ENCODE results near the gene TXNL4A. TPM values are rescaled to one million over a fixed set of nuclear protein-coding genes. Genes with fewer than 3 reads are reported as not detected.

Gene TXNL4A
- total RNA-seq, 2 donors from 2014 or later = 65.8 to 79.0 TPM

DNA sequence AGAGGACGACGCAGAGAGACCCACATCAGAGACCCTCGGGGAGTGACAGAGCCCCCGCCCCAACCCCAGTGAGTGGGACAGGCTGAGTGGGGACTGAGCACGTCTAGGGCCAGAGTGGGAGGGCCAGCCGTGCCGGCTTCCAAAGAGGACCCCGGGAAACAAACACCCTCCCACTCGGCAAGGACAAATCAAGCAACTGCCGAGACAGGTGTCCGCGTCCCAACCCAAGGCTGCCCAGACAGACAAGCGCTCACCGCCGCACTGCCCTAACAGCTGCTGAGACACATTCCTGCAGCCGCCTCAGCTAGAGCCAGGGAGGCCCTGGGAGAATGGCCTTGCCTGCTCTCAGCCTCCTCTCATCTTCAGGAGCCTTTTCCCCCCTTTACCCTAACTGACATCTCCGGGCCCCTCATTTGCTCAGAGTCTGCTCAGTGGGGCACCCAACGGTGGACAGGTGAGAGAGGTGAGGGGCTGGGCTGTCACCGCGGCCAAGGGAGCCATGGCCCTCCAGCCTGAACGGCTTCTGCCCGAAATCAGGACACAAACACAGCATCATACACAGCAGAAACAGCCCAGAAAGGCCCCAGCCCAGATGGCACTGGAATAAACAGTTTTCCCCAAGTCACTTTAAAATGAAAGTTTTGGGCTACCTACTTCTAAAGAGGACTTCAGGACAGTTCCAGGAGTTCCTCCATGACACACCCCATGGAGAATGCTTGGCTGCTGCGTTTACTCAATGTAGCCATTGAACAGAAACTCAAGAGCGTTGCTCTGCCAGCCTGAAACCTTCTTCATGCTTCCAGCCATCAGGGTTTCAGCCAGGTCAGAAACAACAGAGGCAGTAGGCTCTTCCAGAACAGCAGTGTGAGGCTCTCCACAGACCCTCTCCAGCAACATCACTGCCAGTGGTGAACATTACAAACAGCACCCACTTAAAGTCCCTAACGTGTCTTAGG lies 60.5 kb downstream of the TXNL4A start:
- intact Hi-C loops (cut with DNase I) = no loop called here
- DNase-seq (ENCODE audit: low spot score) = peak; percentile 58

DNA sequence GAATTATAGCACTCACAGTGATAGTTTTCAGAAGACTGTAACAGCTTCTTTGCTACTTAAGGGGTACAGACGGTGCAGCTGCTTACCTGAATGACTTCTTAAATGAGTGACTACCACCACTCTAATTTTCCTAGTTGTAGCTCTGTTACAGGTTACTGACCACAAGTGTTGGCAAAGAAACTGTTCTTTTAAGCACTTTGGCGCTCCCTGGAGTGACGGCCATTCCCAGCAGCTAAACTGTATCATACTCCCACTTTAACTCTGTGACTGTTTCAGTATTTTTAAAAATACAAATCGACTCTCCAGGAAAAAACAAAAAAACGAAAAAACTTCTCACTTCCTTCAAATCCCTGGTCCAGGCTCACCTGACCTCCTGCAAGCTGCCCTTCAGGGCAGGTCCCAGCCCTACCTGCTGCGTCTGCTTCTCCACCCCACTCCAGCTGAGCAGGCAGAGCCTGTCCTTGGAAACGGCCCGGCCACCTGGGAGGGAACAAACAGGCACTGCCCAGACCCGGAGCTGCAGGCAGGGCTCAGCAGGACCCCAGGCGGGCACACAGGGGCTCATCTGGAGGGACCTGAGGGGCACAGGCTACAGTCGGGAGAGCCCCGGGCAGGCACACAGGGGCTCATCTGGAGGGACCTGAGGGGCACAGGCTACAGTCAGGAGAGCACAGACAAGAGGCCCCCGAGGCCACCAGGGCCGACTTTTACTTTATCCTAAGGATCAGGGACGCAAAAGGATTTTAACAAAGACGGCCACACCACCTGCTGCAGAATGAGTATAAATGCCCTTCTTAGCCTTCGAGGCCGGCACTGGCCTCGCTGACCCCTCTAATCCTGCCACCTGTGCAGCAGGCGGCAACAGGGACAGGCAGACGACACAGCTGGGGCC lies 61.4 kb downstream of the TXNL4A start:
- peak; percentile 80 for DNase-seq (ENCODE audit: low spot score)
- intact Hi-C loops (cut with DNase I) = no loop called here

DNA sequence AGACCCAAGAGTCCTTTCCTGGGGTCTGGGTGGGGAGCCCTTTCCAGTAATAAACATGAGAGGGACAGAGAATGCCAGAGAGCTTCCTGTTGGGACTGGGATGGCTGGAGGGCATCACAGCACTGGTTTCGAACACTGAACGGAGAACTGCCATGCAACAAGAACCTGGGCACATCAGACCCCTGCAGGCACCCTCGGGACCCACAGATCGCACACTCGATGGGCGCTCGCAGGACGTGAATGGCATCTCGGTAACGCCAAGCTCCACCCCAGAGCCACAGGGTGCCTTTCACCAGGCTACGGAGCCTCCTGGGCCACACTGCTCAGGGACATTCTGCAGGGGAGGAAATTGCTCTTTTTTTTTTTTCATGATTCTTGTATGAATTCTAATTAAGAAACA lies 62.1 kb downstream of the TXNL4A start:
- DNase-seq (ENCODE audit: low spot score) = peak; percentile 64
- intact Hi-C loops (cut with DNase I) = no loop called here

DNA sequence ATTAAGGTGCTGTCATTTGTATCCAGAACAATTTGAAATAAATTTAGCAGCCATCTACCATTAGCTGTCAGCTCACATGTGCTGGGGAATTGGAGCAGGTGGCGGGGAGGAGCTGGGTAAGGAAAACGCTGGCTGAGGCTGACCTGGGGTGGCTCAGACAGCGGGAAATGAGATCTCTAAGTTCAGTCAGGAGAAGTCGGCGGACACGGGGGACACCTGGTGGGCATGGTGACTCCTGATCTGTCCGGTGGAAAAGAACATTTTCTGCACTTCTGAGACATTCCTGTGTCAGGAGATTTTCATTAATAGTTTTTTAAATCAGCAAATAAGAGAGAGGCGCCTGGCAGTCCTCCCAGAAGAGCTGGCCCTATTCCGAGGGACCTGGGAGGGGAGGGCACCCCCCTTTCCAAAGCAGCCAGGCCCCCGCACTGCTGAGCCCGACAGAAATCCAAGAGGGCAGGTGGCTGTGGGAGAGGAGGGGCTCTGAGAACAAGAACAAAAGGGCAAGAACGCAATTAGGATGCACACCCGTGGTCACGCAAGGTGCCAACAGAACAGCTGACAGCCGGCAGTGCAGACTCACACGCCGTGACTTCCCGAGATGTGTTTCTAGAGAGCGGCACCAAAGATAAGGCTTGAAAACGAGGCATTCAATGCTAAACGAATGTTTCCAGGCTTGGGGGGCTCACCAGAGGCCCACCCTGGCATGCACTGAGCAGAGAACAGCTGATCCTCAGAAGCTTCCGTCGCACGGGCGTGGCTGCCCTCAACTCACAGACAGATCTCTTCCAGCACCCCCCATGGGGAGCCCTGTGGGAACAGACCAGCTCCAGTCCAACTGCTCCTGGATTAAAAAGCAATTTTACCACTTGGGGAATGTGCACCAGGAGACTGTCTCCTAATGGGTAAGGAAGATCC lies 63.3 kb downstream of the TXNL4A start:
- intact Hi-C loops (cut with DNase I) = no loop called here
- DNase-seq (ENCODE audit: low spot score) = peak; percentile 66

DNA sequence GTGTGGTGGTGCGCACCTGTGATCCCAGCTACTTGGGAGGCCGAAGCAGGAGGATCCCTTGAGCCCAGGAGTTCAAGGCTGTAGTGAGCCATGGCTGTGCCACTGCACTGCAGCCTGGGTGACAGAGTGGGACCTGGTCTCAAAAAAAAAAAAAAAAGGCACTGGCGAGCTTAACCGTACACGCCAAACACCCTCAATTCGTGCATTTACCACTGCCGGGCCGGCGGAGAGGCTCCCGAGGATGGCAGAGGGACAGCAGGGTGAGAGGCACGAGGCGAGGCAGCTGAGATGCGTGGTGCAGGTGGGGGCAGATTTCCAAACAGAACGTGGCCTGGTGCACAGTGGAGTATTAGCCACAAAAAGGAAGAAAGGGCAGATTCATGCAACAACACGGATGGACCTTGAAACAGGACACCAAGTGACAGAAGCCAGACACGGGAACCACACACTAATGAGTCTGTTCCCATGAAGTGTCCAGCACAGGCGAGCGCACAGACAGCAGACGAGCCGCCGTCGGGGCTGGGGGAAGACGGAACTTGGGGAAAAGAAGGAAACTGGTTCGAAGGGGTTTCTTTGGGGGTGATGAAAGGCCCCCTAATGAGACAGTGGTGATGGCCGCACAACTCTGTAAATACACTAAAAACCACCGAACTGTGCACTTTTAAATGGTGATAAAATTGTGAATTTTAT lies 64.3 kb downstream of the TXNL4A start:
- DNase-seq (ENCODE audit: low spot score) = peak; percentile 56
- intact Hi-C loops (cut with DNase I) = no loop called here

DNA sequence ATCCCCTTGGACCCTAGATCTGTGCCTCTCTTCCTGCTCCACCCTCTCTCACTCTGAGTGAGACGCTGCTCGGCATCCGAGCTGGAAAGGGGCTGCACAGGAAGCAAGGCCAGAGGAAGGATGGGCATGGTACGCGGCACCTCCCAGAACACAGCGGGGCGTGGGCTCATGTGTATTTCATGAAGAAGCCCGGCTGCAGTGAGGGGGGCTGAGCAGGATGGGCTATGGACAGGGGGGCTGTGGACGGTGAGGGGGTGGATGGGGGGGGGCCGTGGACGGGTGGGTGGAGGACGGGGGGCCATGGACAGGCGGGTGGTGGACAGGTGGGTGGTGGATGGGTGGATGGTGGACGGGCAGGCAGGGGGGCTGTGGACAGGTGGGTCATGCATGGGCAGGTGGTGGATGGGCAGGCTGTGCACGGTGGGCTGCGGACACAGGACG lies 65.4 kb downstream of the TXNL4A start:
- peak; percentile 56 for DNase-seq (ENCODE audit: low spot score)
- intact Hi-C loops (cut with DNase I) = loop anchor here in 1 of 2 donors (1.0 kb wide), 1 partner anchor 89 kb away; no protein-coding TSS in a partner anchor

DNA sequence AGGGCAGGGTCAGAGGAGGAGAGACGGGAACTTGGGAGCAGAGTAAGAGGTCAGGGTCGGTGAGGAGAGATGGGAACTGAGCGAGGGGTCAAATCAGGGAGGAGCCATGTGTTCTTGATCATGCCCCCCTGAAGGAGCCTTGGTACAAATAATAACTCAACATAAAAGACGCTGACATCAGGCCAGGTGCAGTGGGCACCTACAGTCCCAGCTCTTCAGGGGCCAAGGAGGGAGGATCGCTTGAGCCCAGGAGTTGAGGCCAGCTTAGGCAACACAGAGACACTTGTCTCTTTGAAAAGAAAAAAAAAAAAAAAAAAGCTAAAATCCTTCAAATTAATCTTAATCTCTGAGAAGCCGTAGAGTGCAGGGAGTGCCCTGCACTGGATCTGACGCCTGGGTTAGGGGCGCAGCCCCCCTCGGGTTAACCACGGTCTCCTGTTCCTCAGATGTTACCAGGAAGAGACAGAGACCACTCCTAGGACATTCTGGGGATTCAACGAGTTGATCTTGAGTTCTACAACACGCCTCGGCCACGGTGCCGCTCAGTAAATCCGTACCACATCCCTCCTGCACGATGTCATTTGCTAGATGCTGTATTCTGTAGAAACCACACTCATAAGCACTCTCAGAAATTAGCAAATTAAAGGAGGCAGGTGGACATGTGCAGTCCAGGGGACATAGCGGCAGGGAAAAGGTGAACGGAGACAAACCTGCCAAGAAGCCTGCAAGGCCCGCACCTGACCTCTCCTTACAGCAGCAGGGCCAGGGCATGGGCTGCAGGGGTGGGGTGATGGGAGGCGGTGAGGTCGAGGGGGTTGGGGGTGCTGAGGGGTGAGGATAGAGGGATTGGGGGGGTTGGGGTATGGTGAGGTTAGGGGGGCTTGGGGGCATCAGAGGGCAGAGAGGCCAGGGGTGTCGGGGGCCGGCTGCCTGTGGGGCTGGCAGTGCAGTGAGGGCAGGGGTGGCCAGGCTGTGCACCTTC lies 66.1 kb downstream of the TXNL4A start:
- peak; percentile 51 for DNase-seq (ENCODE audit: low spot score)
- intact Hi-C loops (cut with DNase I) = loop anchor here in 1 of 2 donors (1.0 kb wide), 1 partner anchor 88 kb away; no protein-coding TSS in a partner anchor

Other genes with a start within 250 kb of the TXNL4A start
- gene KCNG2, start 190.6 kb downstream of the TXNL4A start, total RNA-seq = under 1 TPM; 0.38 to 0.56 TPM
- gene SLC66A2, start 36.9 kb downstream of the TXNL4A start, total RNA-seq = 10 to 100 TPM; 32.0 to 36.8 TPM
- 1 to 10 TPM; 3.9 to 5.9 TPM for gene HSBP1L1, start 23.9 kb downstream of the TXNL4A start, total RNA-seq
- gene RBFA, start 45.9 kb upstream of the TXNL4A start, total RNA-seq = 10 to 100 TPM; 15.8 to 17.4 TPM
- 10 to 100 TPM; 15.3 to 19.6 TPM for gene ADNP2, start 120.7 kb upstream of the TXNL4A start, total RNA-seq